Sciatic nerve (tissue), 2 donors: ENCODE data around the gene HASPIN. TPM values are rescaled to one million over a fixed set of nuclear protein-coding genes. Genes with fewer than 3 reads are reported as not detected.
"Not testable (repeated sequence)": the region's sequence is repeated elsewhere in the genome, so short reads cannot be mapped to it uniquely, and the experiment has no call there.

Experiments used
- ATAC-seq: fragments of 200-7000 bp; cut with Tn5 transposase; one replicate; pipeline ENCODE4 v1.9.1; 2020; ENCODE audit warnings: mild to moderate bottlenecking, moderate library complexity
- DNase-seq: peaks from one replicate; pipeline ENCODE4 v3.0.0-alpha.2; 2020; ENCODE audit warnings: low spot score
- intact Hi-C: fragments of 100-400 bp; cut with DNase I; formaldehyde crosslinking; loops from one replicate; pipeline ENCODE4 v1.14.2; 2022
- total RNA-seq: library from RNA; stranded (reverse); fragmentation: NEBNext Ultra II Directional; extraction: Animal tissue kit (Norgen Biotek cat#: 25700); gene quantifications from one replicate; pipeline ENCODE4 v1.2.1, GENCODE V29; 2021
- donor health status: DM: no; HTN: no; CAD: no.
- donor health status: DM: no; HTN: no; CAD: no.

HASPIN gene
- total RNA-seq, 1 donor from 2014 or later, result 0.36 TPM

DNA sequence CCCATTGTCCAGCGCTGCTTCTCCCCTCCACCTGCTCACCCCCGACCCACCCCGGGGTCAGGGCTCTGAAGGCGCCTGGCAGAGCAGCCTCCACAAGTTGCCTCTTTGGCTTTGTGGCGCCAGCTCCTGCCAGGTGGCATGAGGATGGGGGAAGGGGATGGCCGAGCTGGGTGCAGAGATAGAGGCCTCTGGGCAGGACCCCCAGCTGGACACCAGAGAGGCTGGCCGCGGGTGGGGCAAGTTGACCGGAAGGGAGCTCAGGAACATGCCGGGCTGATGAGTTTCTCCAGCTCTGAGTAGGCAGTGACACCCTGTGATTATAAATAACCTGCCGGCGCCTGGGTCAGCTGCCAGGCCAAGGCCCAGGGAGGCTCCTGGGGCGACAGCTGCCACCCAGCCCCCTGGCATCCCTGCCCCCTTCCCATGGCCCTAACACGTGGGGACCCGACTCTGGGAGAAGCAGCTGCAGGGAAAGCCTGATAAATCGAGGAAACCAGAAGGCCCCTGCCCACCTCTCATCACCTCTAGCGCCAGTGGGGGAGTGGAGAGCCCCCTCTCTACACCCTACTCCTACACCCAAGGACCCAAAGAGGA is 28.5 kb upstream of the HASPIN start:
- DNase-seq (no peak), ATAC-seq (no peak)
- intact Hi-C loops, result no loop called here

- intact Hi-C loops, result no loop called here
- no peak for DNase-seq
- peak; percentile 34 for ATAC-seq
These were observed 27.8 kb upstream of the HASPIN start, which contains the start of gene P2RX5 for GRCh38 chr17:3695723-3696411. P2RX5 (minus strand) TSS chr17:3696155; CDS start chr17:3696005, 150 bp downstream.

- DNase-seq (no peak), ATAC-seq (no peak)
- intact Hi-C loops, result no loop called here
These were observed 26.6 kb upstream of the HASPIN start for GRCh38 chr17:3697103-3697476.

DNA sequence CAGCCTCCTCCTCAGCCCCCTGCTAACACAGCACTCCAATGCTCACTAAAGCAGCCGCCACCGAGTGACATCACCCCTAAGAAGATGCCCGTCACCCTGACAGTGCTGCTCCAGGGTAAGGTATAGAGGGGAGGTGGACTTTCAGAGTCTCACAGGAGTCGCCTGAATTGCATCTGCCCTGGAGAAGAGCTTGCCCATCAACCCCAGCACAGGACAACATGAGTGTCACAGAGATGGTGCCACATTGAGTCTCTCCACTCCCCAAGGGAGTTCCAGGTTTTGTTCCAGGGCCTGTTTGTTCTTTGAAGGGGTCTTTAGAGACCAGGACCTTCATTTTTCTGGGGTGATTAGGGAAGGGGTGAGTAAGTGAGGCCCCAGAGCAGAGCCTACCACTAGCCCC is 25.6 kb upstream of the HASPIN start:
- ATAC-seq (no peak), DNase-seq (no peak)
- intact Hi-C loops, result no loop called here

GRCh38 chr17:3699951-3700350 is 23.8 kb upstream of the HASPIN start:
- DNase-seq, result no peak
- ATAC-seq, result no peak
- intact Hi-C loops, result no loop called here

DNA sequence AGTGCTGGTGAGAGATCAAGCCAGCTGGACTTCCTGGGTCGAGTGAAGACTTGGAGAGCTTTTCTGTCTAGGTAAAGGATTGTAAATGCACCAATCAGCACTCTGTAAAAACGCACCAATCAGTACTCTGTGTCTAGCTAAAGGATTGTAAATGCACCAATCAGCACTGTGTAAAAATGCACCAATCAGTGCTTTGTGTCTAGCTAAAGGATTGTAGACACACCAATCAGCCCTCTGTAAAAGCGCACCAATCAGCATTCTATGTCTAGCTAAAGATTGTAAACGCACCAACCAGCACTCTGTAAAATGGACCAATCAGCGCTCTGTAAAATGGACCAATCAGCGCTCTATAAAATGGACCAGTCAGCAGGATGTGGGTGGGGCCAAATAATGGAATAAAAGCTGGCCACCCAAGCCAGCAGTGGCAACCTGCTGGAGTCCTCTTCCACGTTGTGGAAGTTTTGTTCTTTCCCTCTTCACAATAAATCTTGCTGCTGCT is 21.6 kb upstream of the HASPIN start:
- DNase-seq, intact Hi-C loops, ATAC-seq: not testable (repeated sequence)

- no peak for ATAC-seq
- intact Hi-C loops, result no loop called here
These were observed 18.6 kb upstream of the HASPIN start for GRCh38 chr17:3704931-3705717.

GRCh38 chr17:3705718-3705984 is 18.1 kb upstream of the HASPIN start:
- intact Hi-C loops, ATAC-seq, DNase-seq: not testable (repeated sequence)

More at GRCh38 chr17:3704931-3705717, 18.6 kb upstream of the HASPIN start:
- DNase-seq, result no peak

- DNase-seq, result no peak
- no peak for ATAC-seq
- intact Hi-C loops, result no loop called here
These were observed 15.3 kb upstream of the HASPIN start for GRCh38 chr17:3708366-3708765.

DNA sequence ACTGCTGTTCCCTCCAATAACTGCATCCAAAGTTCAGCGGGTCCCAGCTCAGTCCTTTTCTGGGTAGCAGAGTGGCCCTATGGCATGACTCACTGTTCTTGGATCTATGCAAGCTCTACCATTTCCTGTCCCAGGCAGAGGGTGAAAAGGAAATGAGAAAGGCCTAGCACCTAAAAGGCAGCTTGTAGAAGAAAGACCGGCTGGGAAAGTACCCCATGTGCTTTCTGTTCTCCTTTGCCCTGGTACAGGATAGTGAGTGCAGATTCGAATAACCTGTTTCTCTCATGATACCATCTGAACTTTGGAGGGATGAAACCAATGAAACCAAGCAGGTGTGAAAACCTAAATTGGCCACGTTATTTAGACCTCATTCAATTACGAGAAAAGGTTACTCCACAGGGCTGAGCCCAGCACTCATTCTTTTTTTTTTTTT is 12.7 kb upstream of the HASPIN start:
- ATAC-seq, result peak; percentile 36
- DNase-seq, result no peak
- intact Hi-C loops, result no loop called here

DNA sequence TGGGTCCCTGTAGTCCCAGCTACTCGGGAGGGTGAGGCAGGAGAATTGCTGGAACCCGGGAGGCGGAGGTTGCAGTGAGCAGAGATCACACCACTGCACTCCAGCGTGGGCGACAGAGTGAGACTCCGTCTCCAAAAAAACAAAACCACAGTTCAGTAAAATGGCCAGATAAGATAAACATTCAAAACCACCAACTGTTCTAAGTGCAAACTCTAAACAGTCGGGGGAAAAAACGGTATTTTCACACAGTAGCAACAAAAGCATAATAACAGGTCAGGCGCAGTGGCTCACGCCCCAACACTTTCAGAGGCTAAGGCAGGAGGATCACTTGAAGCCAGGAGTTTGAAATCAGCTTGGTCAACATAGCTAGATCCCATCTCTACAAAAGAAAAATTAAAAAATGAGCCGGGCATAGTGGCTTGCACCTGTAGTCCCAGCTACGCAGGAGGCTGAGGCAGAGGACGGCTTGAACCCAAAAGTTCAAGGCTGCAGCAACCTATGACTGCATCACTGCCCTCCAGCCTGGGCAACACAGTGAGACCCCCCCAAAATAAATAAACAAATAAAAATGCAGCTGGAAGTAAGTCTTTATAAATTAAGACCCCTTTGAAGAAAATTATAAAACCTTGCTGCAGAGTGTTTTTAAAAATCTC is 10.8 kb upstream of the HASPIN start:
- DNase-seq (no peak), ATAC-seq (no peak)
- intact Hi-C loops, result no loop called here

GRCh38 chr17:3715296-3715695 is 8.4 kb upstream of the HASPIN start:
- no peak for ATAC-seq
- DNase-seq, result no peak
- intact Hi-C loops, result no loop called here

GRCh38 chr17:3718201-3718600 is 5.5 kb upstream of the HASPIN start:
- no peak for ATAC-seq
- intact Hi-C loops, result no loop called here
- no peak for DNase-seq

- ATAC-seq (no peak), DNase-seq (no peak)
- intact Hi-C loops, result no loop called here
These were observed 4.4 kb upstream of the HASPIN start for GRCh38 chr17:3719265-3719664.

DNA sequence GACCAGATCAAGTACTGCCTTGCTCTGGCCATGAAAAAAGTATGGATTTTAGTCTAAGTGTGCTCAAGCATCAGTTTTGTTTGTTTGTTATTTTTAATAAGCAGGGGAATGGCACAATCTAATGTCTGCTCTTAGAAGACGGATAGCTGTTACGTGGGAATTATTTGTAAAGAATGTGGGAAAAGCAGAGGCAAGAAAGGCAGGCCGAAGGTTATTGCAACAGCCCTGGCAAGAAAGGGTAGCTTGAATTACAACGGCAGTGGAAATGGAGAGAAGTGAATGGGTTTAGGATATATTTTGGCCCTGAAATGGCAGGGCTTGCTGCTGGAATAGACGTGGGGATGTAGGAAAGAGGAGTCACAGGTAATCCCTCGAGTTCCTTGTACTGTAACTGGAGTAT is 987 bp upstream of the HASPIN start:
- ATAC-seq (no peak), DNase-seq (no peak)
- intact Hi-C loops, result no loop called here

GRCh38 chr17:3723188-3723555 is 531 bp upstream of the HASPIN start:
- intact Hi-C loops, result no loop called here
- ATAC-seq, result no peak
- no peak for DNase-seq

DNA sequence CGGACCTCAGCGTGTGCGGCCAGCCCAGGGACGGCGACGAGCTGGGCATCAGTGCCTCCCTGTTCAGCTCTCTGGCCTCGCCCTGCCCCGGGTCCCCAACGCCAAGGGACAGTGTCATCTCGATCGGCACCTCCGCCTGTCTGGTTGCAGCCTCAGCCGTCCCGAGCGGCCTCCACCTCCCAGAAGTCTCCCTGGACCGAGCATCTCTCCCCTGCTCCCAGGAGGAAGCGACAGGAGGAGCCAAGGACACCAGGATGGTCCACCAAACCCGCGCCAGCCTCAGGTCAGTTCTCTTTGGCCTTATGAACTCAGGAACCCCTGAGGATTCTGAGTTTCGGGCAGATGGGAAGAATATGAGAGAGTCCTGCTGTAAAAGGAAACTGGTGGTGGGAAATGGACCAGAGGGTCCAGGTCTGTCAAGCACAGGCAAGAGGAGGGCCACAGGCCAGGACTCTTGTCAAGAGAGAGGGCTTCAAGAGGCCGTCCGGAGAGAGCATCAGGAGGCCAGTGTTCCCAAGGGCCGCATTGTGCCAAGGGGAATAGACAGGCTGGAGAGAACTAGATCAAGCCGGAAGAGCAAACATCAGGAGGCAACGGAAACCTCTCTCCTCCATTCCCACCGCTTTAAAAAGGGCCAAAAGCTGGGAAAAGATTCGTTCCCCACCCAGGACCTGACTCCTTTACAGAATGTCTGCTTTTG is 825 bp downstream of the HASPIN start:
- intact Hi-C loops, result no loop called here
- no peak for DNase-seq
- ATAC-seq, result no peak

GRCh38 chr17:3727041-3727440 is 3.3 kb downstream of the HASPIN start:
- ATAC-seq (no peak), DNase-seq (no peak)
- intact Hi-C loops, result no loop called here

- DNase-seq, ATAC-seq, intact Hi-C loops: not testable (repeated sequence)
These were observed 4.4 kb downstream of the HASPIN start for GRCh38 chr17:3728099-3728498.
